Astrocyte of the cerebellum (primary cell): Measurements from ENCODE around the gene GNAI1.

ENCODE experiments used
- DNase-seq: peaks from one replicate; pipeline ENCODE4 v3.0.0-alpha.2; 2011; ENCODE audit warnings: low read depth
- H3K4me3 ChIP-seq: 2 replicates; pipeline ENCODE4 v1.5.1; 2011; ENCODE audit warnings: mild to moderate bottlenecking, low read depth, low read length, moderate library complexity
- in situ Hi-C: cut with HindIII; loops from 2 replicates; pipeline ENCODE4 v1.10.0; 2017; ENCODE audit warnings: low sequenced_read_pairs
- TF ChIP-seq, protein P1 (sequence below): IDR thresholded peaks from 2 replicates; pipeline ENCODE4 v1.5.1; 2012; ENCODE audit warnings: low read length, low read depth, moderate library complexity, mild to moderate bottlenecking; ENCODE audit errors: missing control alignments

Gene GNAI1

DNA sequence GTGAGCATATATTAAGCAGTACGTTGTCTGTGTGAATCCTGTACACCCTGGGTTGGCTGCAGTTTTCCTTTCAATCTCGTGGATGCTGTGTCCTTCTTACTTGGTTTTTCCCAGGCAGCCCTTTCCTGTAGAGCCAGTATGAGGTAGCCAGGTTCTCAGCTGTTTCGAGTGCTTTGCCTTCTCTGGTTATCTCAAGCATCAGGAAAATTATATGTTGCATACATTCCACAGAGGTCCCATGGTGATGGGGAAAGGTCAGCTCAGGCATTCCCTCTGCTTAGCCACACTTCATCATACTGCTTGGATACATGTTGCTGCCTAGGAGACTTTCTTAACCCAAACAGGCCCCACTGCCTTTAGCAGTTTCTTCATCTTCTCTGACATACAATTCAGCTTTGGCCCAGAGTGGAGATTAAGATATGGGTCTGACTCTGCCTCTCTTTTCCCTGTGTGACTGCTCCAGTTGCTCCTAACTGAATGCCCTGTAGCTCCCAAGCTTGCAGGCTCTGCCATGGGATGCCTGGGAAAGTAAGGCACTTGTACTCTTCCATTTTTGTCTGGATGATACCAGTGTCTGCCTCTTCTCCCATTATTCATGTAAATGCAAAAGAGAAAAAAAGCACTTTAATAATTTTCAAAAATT, 11.3 kb downstream of the GNAI1 start:
- TF ChIP-seq, protein P1, sequence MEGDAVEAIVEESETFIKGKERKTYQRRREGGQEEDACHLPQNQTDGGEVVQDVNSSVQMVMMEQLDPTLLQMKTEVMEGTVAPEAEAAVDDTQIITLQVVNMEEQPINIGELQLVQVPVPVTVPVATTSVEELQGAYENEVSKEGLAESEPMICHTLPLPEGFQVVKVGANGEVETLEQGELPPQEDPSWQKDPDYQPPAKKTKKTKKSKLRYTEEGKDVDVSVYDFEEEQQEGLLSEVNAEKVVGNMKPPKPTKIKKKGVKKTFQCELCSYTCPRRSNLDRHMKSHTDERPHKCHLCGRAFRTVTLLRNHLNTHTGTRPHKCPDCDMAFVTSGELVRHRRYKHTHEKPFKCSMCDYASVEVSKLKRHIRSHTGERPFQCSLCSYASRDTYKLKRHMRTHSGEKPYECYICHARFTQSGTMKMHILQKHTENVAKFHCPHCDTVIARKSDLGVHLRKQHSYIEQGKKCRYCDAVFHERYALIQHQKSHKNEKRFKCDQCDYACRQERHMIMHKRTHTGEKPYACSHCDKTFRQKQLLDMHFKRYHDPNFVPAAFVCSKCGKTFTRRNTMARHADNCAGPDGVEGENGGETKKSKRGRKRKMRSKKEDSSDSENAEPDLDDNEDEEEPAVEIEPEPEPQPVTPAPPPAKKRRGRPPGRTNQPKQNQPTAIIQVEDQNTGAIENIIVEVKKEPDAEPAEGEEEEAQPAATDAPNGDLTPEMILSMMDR = no peak
- H3K4me3 ChIP-seq = no peak overlapping the region
- DNase-seq = peak; percentile 72
- in situ Hi-C loops = no loop called here

DNA sequence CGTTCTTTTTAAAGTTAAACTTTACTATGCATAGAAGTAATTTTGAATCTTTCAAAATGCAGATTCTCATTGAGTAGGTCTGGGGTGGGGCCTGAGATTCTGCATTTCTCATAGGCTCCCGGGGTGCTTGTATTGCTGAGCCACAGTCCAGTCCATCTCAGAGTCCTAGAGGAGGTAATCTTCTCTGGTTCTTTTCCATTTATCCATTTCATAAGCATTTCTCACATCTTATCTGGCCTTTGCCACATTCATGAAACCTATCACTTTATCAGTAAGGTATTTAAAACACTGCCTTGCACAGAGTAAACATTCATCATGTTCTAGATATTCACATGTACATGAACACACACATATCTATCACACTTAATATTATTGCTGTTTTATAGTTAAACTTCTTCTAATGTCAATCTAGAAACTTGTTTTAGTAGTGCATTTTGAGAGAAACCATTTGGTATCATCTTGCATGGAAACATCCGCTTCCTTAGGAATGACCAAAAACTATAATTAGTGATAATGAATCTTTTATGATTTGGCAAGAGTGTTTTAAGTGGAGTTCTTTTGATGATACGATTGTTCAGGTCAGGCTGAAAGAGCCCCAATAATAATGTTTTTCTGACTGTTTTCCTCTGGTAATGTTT, 12.0 kb downstream of the GNAI1 start:
- in situ Hi-C loops = no loop called here
- no peak overlapping the region for H3K4me3 ChIP-seq

DNA sequence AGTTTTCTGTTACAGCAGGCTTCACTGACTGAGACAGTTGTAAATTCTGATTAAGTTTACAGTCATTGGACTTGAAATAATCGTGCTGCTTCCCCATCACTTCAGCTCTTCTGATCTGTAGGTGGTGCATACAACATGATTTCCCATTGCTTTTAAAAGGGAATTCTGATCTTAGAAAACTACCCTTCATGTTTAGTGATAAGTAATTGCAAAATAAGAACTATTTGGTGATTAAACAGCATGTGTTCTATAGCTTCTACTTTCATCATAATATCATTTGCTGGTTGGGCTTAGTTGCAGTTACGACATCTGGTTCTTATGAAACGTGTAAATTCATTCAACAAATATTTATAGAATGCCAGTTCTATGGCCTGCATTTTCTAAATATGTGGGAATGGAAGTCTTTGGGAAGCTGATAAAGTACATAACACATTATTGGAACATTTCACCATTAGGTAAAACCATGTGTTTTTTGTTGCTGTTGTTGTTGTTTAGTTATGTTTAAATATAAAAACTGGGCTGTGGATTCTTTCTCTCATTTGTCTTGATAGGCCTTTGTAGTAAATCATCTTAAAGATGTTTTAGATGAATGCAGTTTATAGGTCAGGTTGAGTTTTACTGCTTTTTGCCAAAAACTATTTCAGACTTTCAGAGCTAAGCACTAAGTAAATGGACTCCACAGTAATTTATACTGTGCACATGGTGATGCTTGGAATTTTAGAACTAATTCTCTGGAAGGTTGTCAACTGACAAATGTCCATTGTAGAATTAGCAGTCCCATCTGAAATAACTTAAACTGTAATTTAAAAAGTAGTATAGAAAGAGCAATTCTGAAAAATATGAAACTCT, 13.1 kb downstream of the GNAI1 start:
- in situ Hi-C loops = no loop called here
- no peak overlapping the region for H3K4me3 ChIP-seq
- TF ChIP-seq, protein P1 = no peak
- DNase-seq = peak; percentile 69

More for the DNA sequence above, 12.0 kb downstream of the GNAI1 start:
- TF ChIP-seq, protein P1 = no peak
- DNase-seq = no peak

- TF ChIP-seq, protein P1 = no peak
- no peak overlapping the region for H3K4me3 ChIP-seq
- in situ Hi-C loops = no loop called here
- peak; percentile 75 for DNase-seq
Observed at GRCh38 chr7:80150611-80151273, 16.1 kb downstream of the GNAI1 start.

GRCh38 chr7:80151274-80151665, 16.6 kb downstream of the GNAI1 start:
- in situ Hi-C loops = no loop called here
- H3K4me3 ChIP-seq = no peak overlapping the region
- peak; percentile 63 for DNase-seq
- TF ChIP-seq, protein P1 = peak; percentile 8

- DNase-seq = no peak
- in situ Hi-C loops = no loop called here
- no peak overlapping the region for H3K4me3 ChIP-seq
- TF ChIP-seq, protein P1 = no peak
Observed at GRCh38 chr7:80153446-80153845, 18.8 kb downstream of the GNAI1 start.
